OCI-LY7 (cell line): ENCODE data around the gene DOLPP1. TPM values are rescaled to one million over a fixed set of nuclear protein-coding genes. Genes with fewer than 3 reads are reported as not detected.

Experiments
- BruUV-seq: library from RNA; stranded (reverse); fragments of 400-500 nt; replicated peaks from 2 replicates; lab custom pipeline; 2021; lab: Mats Ljungman, UMichigan
- CTCF ChIA-PET: fragments of 300-600 bp; sonication (Branson Sonifier 250); formaldehyde crosslinking; loops from one replicate; lab custom pipeline; 2022; ENCODE audit warnings: antibody characterized with exemption; ENCODE audit not compliant: unreplicated experiment; lab: Charles Lee
- POLR2A ChIA-PET: fragments of 300-600 bp; sonication (Branson Sonifier 250); formaldehyde crosslinking; loops from one replicate; lab custom pipeline; 2022; ENCODE audit warnings: antibody characterized with exemption; lab: Charles Lee
- DNase-seq: peaks from one replicate; pipeline ENCODE4 v3.0.0-alpha.2; 2015; ENCODE audit warnings: low spot score
- H2AFZ ChIP-seq: fragments of 200-600 bp; sonication (generic), shearing (Covaris generic); 2 replicates; pipeline ENCODE4 v1.6.1; 2014; ENCODE audit warnings: mild to moderate bottlenecking, antibody characterized with exemption, low read length, moderate library complexity
- H3K27ac ChIP-seq: fragments of 200-600 bp; sonication (generic); 2 replicates; pipeline ENCODE4 v1.5.1; 2014; ENCODE audit warnings: mixed run types, low read depth, mild to moderate bottlenecking, moderate library complexity, low read length, inconsistent platforms; ENCODE audit not compliant: poor library complexity, severe bottlenecking
- H3K36me3 ChIP-seq: fragments of 200-600 bp; sonication (generic); 2 replicates; pipeline ENCODE4 v1.6.1; 2014; ENCODE audit warnings: mild to moderate bottlenecking, antibody characterized with exemption, low read length, moderate library complexity, mixed read lengths; ENCODE audit not compliant: insufficient read depth
- H3K4me1 ChIP-seq: fragments of 200-600 bp; sonication (generic); 2 replicates; pipeline ENCODE4 v1.5.1; 2014; ENCODE audit warnings: mild to moderate bottlenecking, low read length; ENCODE audit not compliant: insufficient read depth, poor library complexity, severe bottlenecking
- H3K4me2 ChIP-seq: fragments of 200-600 bp; sonication (generic); 2 replicates; pipeline ENCODE4 v1.6.1; 2014; ENCODE audit warnings: mild to moderate bottlenecking, low read length
- H3K4me3 ChIP-seq: fragments of 200-600 bp; sonication (generic); 2 replicates; pipeline ENCODE4 v1.5.1; 2014; ENCODE audit warnings: mild to moderate bottlenecking, low read depth, low read length; ENCODE audit not compliant: poor library complexity, severe bottlenecking
- H3K79me2 ChIP-seq: fragments of 200-600 bp; sonication (generic); 2 replicates; pipeline ENCODE4 v1.6.1; 2016; ENCODE audit warnings: low read depth, mild to moderate bottlenecking, low read length, moderate library complexity, mixed read lengths; ENCODE audit not compliant: insufficient read depth
- H3K9me2 ChIP-seq: fragments of 200-600 bp; sonication (generic); 2 replicates; pipeline ENCODE4 v1.6.1; 2016; ENCODE audit warnings: mild to moderate bottlenecking, low read length, mixed read lengths; ENCODE audit not compliant: insufficient read depth
- H3K9me3 ChIP-seq: fragments of 200-600 bp; sonication (generic); 2 replicates; pipeline ENCODE4 v1.6.1; 2014; ENCODE audit warnings: mild to moderate bottlenecking, mixed run types, low read length, mixed read lengths
- H4K20me1 ChIP-seq: fragments of 200-600 bp; sonication (generic); 2 replicates; pipeline ENCODE4 v1.6.1; 2014; ENCODE audit warnings: mild to moderate bottlenecking, antibody characterized with exemption, low read length, moderate library complexity, mixed read lengths; ENCODE audit not compliant: insufficient read depth
- CTCF ChIP-seq: fragments of 200-600 bp; sonication (generic); conservative IDR thresholded peaks from 2 replicates; pipeline ENCODE4 v1.5.1; 2014; ENCODE audit warnings: mild to moderate bottlenecking, antibody characterized with exemption, low read length, moderate library complexity, mixed read lengths
- EZH2phosphoT487 ChIP-seq: fragments of 200-600 bp; sonication (generic); IDR thresholded peaks from 2 replicates; pipeline ENCODE4 v1.6.1; 2018; ENCODE audit warnings: low read depth, borderline replicate concordance, mild to moderate bottlenecking, mixed run types, antibody characterized with exemption, low read length, moderate library complexity, mixed read lengths
- intact Hi-C: fragments of 100-400 bp; cut with micrococcal nuclease; formaldehyde crosslinking; loops from one replicate; pipeline ENCODE4 v1.10.0; 2022; ENCODE audit not compliant: unreplicated experiment
- total RNA-seq, 2 experiments: library from RNA; depleted of rRNA in 1 of 2; stranded (reverse); fragments of >200 nt in 1 of 2; shearing (Covaris generic) in 1 of 2; gene quantifications; 2 replicates each; pipeline ENCODE4 v1.2.3, GENCODE V29; 2014 to 2022

Gene DOLPP1
- total RNA-seq, 2 experiments from 2014 or later = 16.9 TPM

DNA sequence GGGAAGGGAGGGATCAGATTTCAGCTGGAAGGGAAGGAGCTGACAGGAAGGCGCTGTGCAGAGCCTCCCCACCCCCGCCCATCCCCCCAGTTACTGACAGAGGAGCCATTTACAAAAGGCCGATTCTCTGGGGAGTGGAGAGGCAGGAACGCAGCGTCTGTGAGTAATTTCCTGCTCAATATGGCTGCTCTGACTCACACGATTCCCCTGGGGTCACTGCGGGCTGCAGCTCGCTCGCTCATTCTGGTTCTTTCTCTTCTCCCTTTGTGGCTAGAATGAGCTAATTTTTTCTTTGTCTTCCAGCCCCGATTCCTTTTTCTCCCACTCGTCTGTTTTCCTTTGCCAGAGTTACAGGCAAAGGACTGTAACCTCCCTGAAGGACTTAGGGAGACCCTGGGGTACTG, 59.1 kb downstream of the DOLPP1 start:
- BruUV-seq = no TSS peak
- H3K4me2 ChIP-seq = peak overlapping the region; percentile 98
- H3K9me3 ChIP-seq = no peaks in the 10 kb centered on the region
- peak overlapping the region; percentile 91 for H3K27ac ChIP-seq
- H3K9me2 ChIP-seq = no peaks in the 10 kb centered on the region
- TF ChIP-seq EZH2phosphoT487 (no peak), CTCF (no peak)
- H3K4me3 ChIP-seq = peak overlapping the region; percentile 64
- peak overlapping the region; percentile 36; the same call in 1 of the 2 replicates for H2AFZ ChIP-seq
- intact Hi-C loops = loop anchor here (1.0 to 5.0 kb wide), 3 partner anchors 34 to 471 kb away; no protein-coding TSS in a partner anchor
- H3K4me1 ChIP-seq = peaks cover 53% of the 10 kb centered on the region
- ChIA-PET CTCF (interaction anchor here (0.6 to 1.6 kb wide), 7 partner anchors 9 to 484 kb away, joined by 3 to 9 read pairs (median 3); partner anchors contain the start of gene IER5L), POLR2A (interaction anchor here (0.8 to 2.0 kb wide), 4 partner anchors 9 to 37 kb away, joined by 3 to 7 read pairs (median 6); no protein-coding TSS in a partner anchor)
- H4K20me1 ChIP-seq = no peaks in the 10 kb centered on the region
- no peaks in the 10 kb centered on the region; the same call in 1 of the 2 replicates for H3K79me2 ChIP-seq
- peaks cover 49% of the 10 kb centered on the region for H3K36me3 ChIP-seq
- peak; percentile 96 for DNase-seq

Other genes with a start within 250 kb of the DOLPP1 start
- 38.2 and 44.7 TPM in 2 replicates for gene KYAT1, start 199.2 kb upstream of the DOLPP1 start, total RNA-seq (2014; rRNA removed; shearing (Covaris generic))
- 28.3 and 34.5 TPM in 2 replicates for gene KYAT1, start 199.2 kb upstream of the DOLPP1 start, total RNA-seq (2022)
- gene LRRC8A, start 199.0 kb upstream of the DOLPP1 start, total RNA-seq (2014; rRNA removed; shearing (Covaris generic)) = 20.0 and 26.9 TPM in 2 replicates
- gene LRRC8A, start 199.0 kb upstream of the DOLPP1 start, total RNA-seq (2022) = 21.0 and 22.9 TPM in 2 replicates
- 69.0 and 83.5 TPM in 2 replicates for gene PHYHD1, start 160.1 kb upstream of the DOLPP1 start, total RNA-seq (2014; rRNA removed; shearing (Covaris generic))
- 132 and 150 TPM in 2 replicates for gene PHYHD1, start 160.1 kb upstream of the DOLPP1 start, total RNA-seq (2022)
- gene DOLK, start 133.5 kb upstream of the DOLPP1 start, total RNA-seq (2014; rRNA removed; shearing (Covaris generic)) = 9.6 and 11.2 TPM in 2 replicates
- gene DOLK, start 133.5 kb upstream of the DOLPP1 start, total RNA-seq (2022) = 5.1 and 5.8 TPM in 2 replicates
- gene NUP188, start 133.4 kb upstream of the DOLPP1 start, total RNA-seq (2014; rRNA removed; shearing (Covaris generic)) = 70.5 and 73.6 TPM in 2 replicates
- 83.8 and 91.6 TPM in 2 replicates for gene NUP188, start 133.4 kb upstream of the DOLPP1 start, total RNA-seq (2022)
- 58.4 and 73.6 TPM in 2 replicates for gene SH3GLB2, start 52.8 kb upstream of the DOLPP1 start, total RNA-seq (2014; rRNA removed; shearing (Covaris generic))
- gene SH3GLB2, start 52.8 kb upstream of the DOLPP1 start, total RNA-seq (2022) = 92.6 and 95.8 TPM in 2 replicates
- gene MIGA2, start 44.5 kb upstream of the DOLPP1 start, total RNA-seq (2014; rRNA removed; shearing (Covaris generic)) = 27.7 and 29.2 TPM in 2 replicates
- gene MIGA2, start 44.5 kb upstream of the DOLPP1 start, total RNA-seq (2022) = 36.9 and 37.7 TPM in 2 replicates
- 0.26 and 1.8 TPM in 2 replicates for gene CRAT, start 29.7 kb downstream of the DOLPP1 start, total RNA-seq (2014; rRNA removed; shearing (Covaris generic))
- 5.3 and 6.5 TPM in 2 replicates for gene CRAT, start 29.7 kb downstream of the DOLPP1 start, total RNA-seq (2022)
- gene PTPA, start 30.3 kb downstream of the DOLPP1 start, total RNA-seq (2014; rRNA removed; shearing (Covaris generic)) = 106 and 109 TPM in 2 replicates
- gene PTPA, start 30.3 kb downstream of the DOLPP1 start, total RNA-seq (2022) = 95.8 and 111 TPM in 2 replicates
- gene IER5L, start 97.2 kb downstream of the DOLPP1 start, total RNA-seq (2014; rRNA removed; shearing (Covaris generic)) = 16.9 and 21.2 TPM in 2 replicates
- 2.8 and 3.4 TPM in 2 replicates for gene IER5L, start 97.2 kb downstream of the DOLPP1 start, total RNA-seq (2022)